ENCODE data around the gene DNM3. TPM values are rescaled to one million over a fixed set of nuclear protein-coding genes. Genes with fewer than 3 reads are reported as not detected.

Gene DNM3
- total and polyA plus RNA-seq, 2 of the 8 experiments (the other 6 are each of a cell fraction or from before 2014, with no cell fraction given): 2.0 to 8.5 TPM

DNA sequence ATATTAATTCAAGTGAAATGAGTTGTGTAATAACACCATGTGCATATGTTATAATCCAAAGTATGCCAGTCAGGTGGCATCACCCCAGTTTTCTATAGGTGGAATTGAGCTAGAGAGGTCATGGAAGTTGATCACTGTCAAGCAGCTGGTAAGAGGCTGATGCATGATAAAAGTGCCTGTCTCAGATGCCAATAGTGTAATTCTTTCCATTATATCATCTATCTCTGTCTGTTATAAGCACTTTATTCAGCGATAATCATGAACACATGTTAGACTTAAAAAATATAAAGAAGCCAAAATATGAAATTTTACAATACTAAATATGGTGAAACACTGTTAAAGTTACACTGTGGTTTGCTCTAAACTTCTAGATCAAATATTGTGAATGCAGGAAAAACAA, 156.6 kb downstream of the DNM3 start (continued):
- TF ChIP-seq, protein P1, sequence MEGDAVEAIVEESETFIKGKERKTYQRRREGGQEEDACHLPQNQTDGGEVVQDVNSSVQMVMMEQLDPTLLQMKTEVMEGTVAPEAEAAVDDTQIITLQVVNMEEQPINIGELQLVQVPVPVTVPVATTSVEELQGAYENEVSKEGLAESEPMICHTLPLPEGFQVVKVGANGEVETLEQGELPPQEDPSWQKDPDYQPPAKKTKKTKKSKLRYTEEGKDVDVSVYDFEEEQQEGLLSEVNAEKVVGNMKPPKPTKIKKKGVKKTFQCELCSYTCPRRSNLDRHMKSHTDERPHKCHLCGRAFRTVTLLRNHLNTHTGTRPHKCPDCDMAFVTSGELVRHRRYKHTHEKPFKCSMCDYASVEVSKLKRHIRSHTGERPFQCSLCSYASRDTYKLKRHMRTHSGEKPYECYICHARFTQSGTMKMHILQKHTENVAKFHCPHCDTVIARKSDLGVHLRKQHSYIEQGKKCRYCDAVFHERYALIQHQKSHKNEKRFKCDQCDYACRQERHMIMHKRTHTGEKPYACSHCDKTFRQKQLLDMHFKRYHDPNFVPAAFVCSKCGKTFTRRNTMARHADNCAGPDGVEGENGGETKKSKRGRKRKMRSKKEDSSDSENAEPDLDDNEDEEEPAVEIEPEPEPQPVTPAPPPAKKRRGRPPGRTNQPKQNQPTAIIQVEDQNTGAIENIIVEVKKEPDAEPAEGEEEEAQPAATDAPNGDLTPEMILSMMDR (IDR thresholded peaks at IDR 0.05; ENCODE audit: control extremely low read depth in 1 of 3, insufficient read depth in 1 of 3, low read depth in 1 of 3, low read length in 3 of 3): no peak
- TF ChIP-seq YY1 (IDR thresholded peaks at IDR 0.05; ENCODE audit: low read depth, low read length): no peak

Measured in H1 (cell line).